Psoas muscle (tissue), 8 donors: ENCODE results near the gene ARMH1. TPM values are rescaled to one million over a fixed set of nuclear protein-coding genes. Genes with fewer than 3 reads are reported as not detected.

Experiments
- ATAC-seq, 4 donors: fragments of 200-7000 bp; cut with Tn5 transposase; one replicate each; pipeline ENCODE4 v1.9.1; 2020; ENCODE audit warnings: moderate library complexity in 3 of 4, mild to moderate bottlenecking in 2 of 4
- DNase-seq, 2 donors: peaks; one replicate each; pipeline ENCODE4 v3.0.0-alpha.2; 2020
- H3K27ac ChIP-seq: fragments of 200-600 bp; one replicate; pipeline ENCODE4 v1.8.0; 2022
- H3K27me3 ChIP-seq, 3 donors: fragments of 200-600 bp in 1 of 3; one replicate each; pipeline versions ENCODE4 v1.6.1 to v1.8.0; 2013 to 2022; ENCODE audit warnings: low read length in 2 of 3, mild to moderate bottlenecking in 2 of 3, moderate library complexity in 1 of 3; ENCODE audit not compliant: insufficient read depth in 3 of 3
- H3K36me3 ChIP-seq, 2 donors: fragments of 200-600 bp in 1 of 2; one replicate each; pipeline versions ENCODE4 v1.6.1 to v1.8.0; 2013 to 2022; ENCODE audit warnings: low read depth in 1 of 2, mild to moderate bottlenecking in 1 of 2, moderate library complexity in 1 of 2; ENCODE audit not compliant: insufficient read depth in 1 of 2
- H3K4me1 ChIP-seq: fragments of 200-600 bp; one replicate; pipeline ENCODE4 v1.8.0; 2022
- H3K4me3 ChIP-seq: fragments of 200-600 bp; one replicate; pipeline ENCODE4 v1.8.0; 2022; ENCODE audit warnings: mild to moderate bottlenecking
- H3K9me3 ChIP-seq: fragments of 200-600 bp; one replicate; pipeline ENCODE4 v1.8.0; 2022
- WGBS, 3 donors: extraction: QIAGEN DNeasy Blood & Tissue Kit; methylation state at CpG; one replicate each; pipeline versions ENCODE4 v1.1.6 to v1.1.7; 2013; 5-methylcytosine and 5-hydroxymethylcytosine counted together
- intact Hi-C, 2 donors: fragments of 100-400 bp; cut with DNase I; formaldehyde crosslinking; loops; one replicate each; pipeline versions ENCODE4 v1.11.0 to v1.14.2; 2022
- polyA plus RNA-seq, 3 donors: library from polyadenylated mRNA; stranded (reverse); fragments of 200-250 nt; gene quantifications; one replicate each; pipeline ENCODE4 v1.2.3, GENCODE V29; 2013
- total RNA-seq, 4 donors: library from RNA; stranded (reverse); fragmentation: NEBNext Ultra II Directional in 2 of 4; extraction: Animal tissue kit (Norgen Biotek cat#: 25700) in 2 of 4; gene quantifications; one replicate each; pipeline versions ENCODE4 v1.2.1 to v1.2.4, GENCODE V29; 2021 to 2023
- TF ChIP-seq, protein P1 (sequence below): fragments of 200-600 bp; IDR thresholded peaks from one replicate; pipeline ENCODE4 v1.8.0; 2022; ENCODE audit warnings: antibody characterized with exemption
- donor health status: healthy with polysubstance abuse.
- donor health status: DM: no; HTN: no; CAD: no; lungs with moderate emphysema.
- donor health status: Bipolar disorder and iron deficiency.
- donor health status: healthy.
- donor health status: DM: yes; HTN: yes; CAD: no.
- donor health status: DM: no; HTN: no; CAD: no.
- donor health status: DM: no; HTN: no; CAD: no.
- donor health status: DM: yes; HTN: yes; CAD: no.

The ARMH1 gene
- total and polyA plus RNA-seq, 7 donors = 0.08 to 0.82 (median 0.62) TPM; not detected in 1

- TF ChIP-seq, protein P1, sequence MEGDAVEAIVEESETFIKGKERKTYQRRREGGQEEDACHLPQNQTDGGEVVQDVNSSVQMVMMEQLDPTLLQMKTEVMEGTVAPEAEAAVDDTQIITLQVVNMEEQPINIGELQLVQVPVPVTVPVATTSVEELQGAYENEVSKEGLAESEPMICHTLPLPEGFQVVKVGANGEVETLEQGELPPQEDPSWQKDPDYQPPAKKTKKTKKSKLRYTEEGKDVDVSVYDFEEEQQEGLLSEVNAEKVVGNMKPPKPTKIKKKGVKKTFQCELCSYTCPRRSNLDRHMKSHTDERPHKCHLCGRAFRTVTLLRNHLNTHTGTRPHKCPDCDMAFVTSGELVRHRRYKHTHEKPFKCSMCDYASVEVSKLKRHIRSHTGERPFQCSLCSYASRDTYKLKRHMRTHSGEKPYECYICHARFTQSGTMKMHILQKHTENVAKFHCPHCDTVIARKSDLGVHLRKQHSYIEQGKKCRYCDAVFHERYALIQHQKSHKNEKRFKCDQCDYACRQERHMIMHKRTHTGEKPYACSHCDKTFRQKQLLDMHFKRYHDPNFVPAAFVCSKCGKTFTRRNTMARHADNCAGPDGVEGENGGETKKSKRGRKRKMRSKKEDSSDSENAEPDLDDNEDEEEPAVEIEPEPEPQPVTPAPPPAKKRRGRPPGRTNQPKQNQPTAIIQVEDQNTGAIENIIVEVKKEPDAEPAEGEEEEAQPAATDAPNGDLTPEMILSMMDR = no peak
- Histone ChIP-seq H3K27me3 (no peaks in the 10 kb centered on the region), H3K9me3 (no peaks in the 10 kb centered on the region), H3K4me1 (peaks cover 7% of the 10 kb centered on the region), H3K4me3 (peak overlapping the region; percentile 76), H3K36me3 (no peaks in the 10 kb centered on the region), H3K27ac (no peak overlapping the region)
- WGBS, 3 donors = 3 to 4% (median 3%) methylated on average over 14 of the region's 14 CpGs
- intact Hi-C loops = no loop called here
- ATAC-seq = peak in 1 of 4 donors; percentile 7
- DNase-seq = no peak
Measured at GRCh38 chr1:44740179-44740617, 65.7 kb downstream of the ARMH1 start.

GRCh38 chr1:44743211-44743610, 68.7 kb downstream of the ARMH1 start:
- intact Hi-C loops = no loop called here
- 93 to 100% (median 96%) methylated on average over 1 of the region's 1 CpG for WGBS, 3 donors
- no peak for ATAC-seq

DNA sequence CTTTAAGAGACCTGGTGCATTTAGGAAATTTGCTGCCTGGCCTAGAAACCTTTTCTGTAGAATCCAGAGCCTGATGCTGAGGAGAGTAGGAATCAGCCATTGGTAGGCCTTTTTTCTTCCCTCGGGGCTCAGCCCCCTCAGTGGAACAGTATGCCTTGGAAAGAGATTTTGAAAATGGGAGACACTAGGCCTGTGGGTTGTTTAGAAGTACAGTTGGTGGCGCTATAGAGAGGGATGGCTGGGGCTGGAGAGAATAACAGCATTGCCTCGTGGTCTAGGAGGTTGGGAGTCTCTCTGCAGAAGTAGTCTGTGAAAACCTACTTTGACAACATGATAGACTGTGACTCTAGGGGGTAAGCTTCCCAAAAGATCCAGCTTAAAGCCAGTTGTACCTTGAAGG, 73.4 kb downstream of the ARMH1 start:
- H3K36me3 ChIP-seq = no peaks in the 10 kb centered on the region
- no peaks in the 10 kb centered on the region for H3K27me3 ChIP-seq
- 92 to 99% (median 95%) methylated on average over 3 of the region's 3 CpGs for WGBS, 3 donors
- H3K9me3 ChIP-seq = no peaks in the 10 kb centered on the region
- H3K4me3 ChIP-seq = no peak overlapping the region
- ATAC-seq (no peak), DNase-seq (no peak)
- TF ChIP-seq, protein P1 = no peak
- intact Hi-C loops = loop anchor here in 1 of 2 donors (2.0 kb wide), 1 partner anchor 55 kb away; no protein-coding TSS in a partner anchor
- H3K27ac ChIP-seq = no peak overlapping the region
- no peaks in the 10 kb centered on the region for H3K4me1 ChIP-seq

More at GRCh38 chr1:44743211-44743610, 68.7 kb downstream of the ARMH1 start:
- Histone ChIP-seq H3K9me3 (no peaks in the 10 kb centered on the region), H3K27ac (no peak overlapping the region), H3K4me1 (peaks cover 7% of the 10 kb centered on the region), H3K36me3 (no peaks in the 10 kb centered on the region), H3K4me3 (no peak overlapping the region), H3K27me3 (no peaks in the 10 kb centered on the region)
- TF ChIP-seq, protein P1 = no peak
- DNase-seq = no peak

DNA sequence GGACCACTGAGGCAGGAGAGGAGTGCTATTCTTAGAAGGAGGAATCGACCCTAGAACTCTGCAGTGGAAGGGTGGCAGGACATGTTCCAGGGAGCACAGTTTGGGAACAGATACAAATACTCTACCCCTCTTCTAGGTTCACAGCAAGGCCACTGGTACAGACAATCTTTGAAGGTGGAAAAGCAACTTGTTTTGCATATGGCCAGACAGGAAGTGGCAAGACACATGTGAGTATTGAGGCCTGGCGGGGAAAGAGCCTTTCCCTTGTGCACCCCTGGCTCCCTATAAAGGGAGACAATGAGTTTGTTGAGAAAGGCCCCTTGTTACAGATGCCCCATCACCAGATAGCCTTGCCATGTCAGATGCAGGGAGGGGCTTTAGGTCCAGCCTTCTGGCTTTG, 82.9 kb downstream of the ARMH1 start:
- Histone ChIP-seq H3K27ac (no peak overlapping the region), H3K9me3 (no peaks in the 10 kb centered on the region), H3K4me1 (no peaks in the 10 kb centered on the region), H3K36me3 (no peaks in the 10 kb centered on the region), H3K27me3 (no peaks in the 10 kb centered on the region), H3K4me3 (no peak overlapping the region)
- 93 to 100% (median 98%) methylated on average over 2 of the region's 2 CpGs for WGBS, 3 donors
- ATAC-seq = no peak
- TF ChIP-seq, protein P1 = no peak
- intact Hi-C loops = no loop called here
- DNase-seq = no peak

GRCh38 chr1:44759077-44759476, 84.6 kb downstream of the ARMH1 start:
- H3K9me3 ChIP-seq = no peaks in the 10 kb centered on the region
- H3K4me3 ChIP-seq = no peak overlapping the region
- TF ChIP-seq, protein P1 = no peak
- intact Hi-C loops = no loop called here
- H3K4me1 ChIP-seq = no peaks in the 10 kb centered on the region
- 55 to 62% (median 58%) methylated on average over 11 of the region's 11 CpGs for WGBS, 3 donors
- no peaks in the 10 kb centered on the region for H3K36me3 ChIP-seq
- no peak overlapping the region for H3K27ac ChIP-seq
- DNase-seq = no peak
- peak in 3 of 4 donors; percentile 13 to 48 (median 31) for ATAC-seq
- H3K27me3 ChIP-seq = no peaks in the 10 kb centered on the region
